NCI-H2107 treated with DMSO at 0.1 percent for 48 hours (cell line): ENCODE data around the gene TLCD4.

Source experiments
- DNase-seq: peaks from one replicate; lab custom pipeline; 2025; ENCODE audit not compliant: unreplicated experiment; lab: John Stamatoyannopoulos, UW

TLCD4 gene

GRCh38 chr1:95094923-95095322, 22.2 kb upstream of the TLCD4 start:
- no peak for DNase-seq

GRCh38 chr1:95095833-95096217, 21.3 kb upstream of the TLCD4 start:
- DNase-seq, result no peak

GRCh38 chr1:95096218-95096841, 20.8 kb upstream of the TLCD4 start:
- DNase-seq, result no peak

- DNase-seq, result no peak
Observed at GRCh38 chr1:95097426-95097825, 19.7 kb upstream of the TLCD4 start.

GRCh38 chr1:95098196-95098595, 19.0 kb upstream of the TLCD4 start:
- no peak for DNase-seq

- no peak for DNase-seq
Observed at GRCh38 chr1:95108792-95109191, 8.4 kb upstream of the TLCD4 start.

- no peak for DNase-seq
Observed at GRCh38 chr1:95111014-95111413, 6.1 kb upstream of the TLCD4 start.

GRCh38 chr1:95113684-95114083, 3.5 kb upstream of the TLCD4 start:
- DNase-seq, result no peak

- DNase-seq, result no peak
Observed at GRCh38 chr1:95115708-95116137, 1.4 kb upstream of the TLCD4 start.

GRCh38 chr1:95116580-95117206, 462 bp upstream of the TLCD4 start:
- DNase-seq, result peak; percentile 91

- DNase-seq, result peak; percentile 41
Observed at GRCh38 chr1:95118067-95118499, 928 bp downstream of the TLCD4 start.

- DNase-seq, result no peak
Observed at GRCh38 chr1:95118710-95119109, 1.6 kb downstream of the TLCD4 start.

- DNase-seq, result no peak
Observed at GRCh38 chr1:95119273-95119672, 2.1 kb downstream of the TLCD4 start.

GRCh38 chr1:95122151-95122697, 5.1 kb downstream of the TLCD4 start:
- DNase-seq, result no peak

GRCh38 chr1:95124342-95124741, 7.2 kb downstream of the TLCD4 start:
- DNase-seq, result no peak

- DNase-seq, result no peak
Observed at GRCh38 chr1:95126366-95126765, 9.2 kb downstream of the TLCD4 start.

- no peak for DNase-seq
Observed at GRCh38 chr1:95126846-95127245, 9.7 kb downstream of the TLCD4 start.

GRCh38 chr1:95127380-95127779, 10.2 kb downstream of the TLCD4 start:
- DNase-seq, result no peak

GRCh38 chr1:95132762-95133161, 15.6 kb downstream of the TLCD4 start:
- no peak for DNase-seq

GRCh38 chr1:95133687-95134086, 16.5 kb downstream of the TLCD4 start:
- DNase-seq, result no peak

- no peak for DNase-seq
Observed at GRCh38 chr1:95138223-95138622, 21.1 kb downstream of the TLCD4 start.

- no peak for DNase-seq
Observed at GRCh38 chr1:95139039-95139438, 21.9 kb downstream of the TLCD4 start.

- no peak for DNase-seq
Observed at GRCh38 chr1:95140791-95141190, 23.6 kb downstream of the TLCD4 start.
